Anterior cingulate cortex (tissue), 58 donors: Measurements from ENCODE around the gene GRAMD1A.
"Not testable (repeated sequence)": the region's sequence is repeated elsewhere in the genome, so short reads cannot be mapped to it uniquely, and the experiment has no call there.

Source experiments
- DNase-seq, 58 donors: peaks; one replicate each; lab custom pipeline; 2025; lab: John Stamatoyannopoulos, UW

GRAMD1A gene

DNA sequence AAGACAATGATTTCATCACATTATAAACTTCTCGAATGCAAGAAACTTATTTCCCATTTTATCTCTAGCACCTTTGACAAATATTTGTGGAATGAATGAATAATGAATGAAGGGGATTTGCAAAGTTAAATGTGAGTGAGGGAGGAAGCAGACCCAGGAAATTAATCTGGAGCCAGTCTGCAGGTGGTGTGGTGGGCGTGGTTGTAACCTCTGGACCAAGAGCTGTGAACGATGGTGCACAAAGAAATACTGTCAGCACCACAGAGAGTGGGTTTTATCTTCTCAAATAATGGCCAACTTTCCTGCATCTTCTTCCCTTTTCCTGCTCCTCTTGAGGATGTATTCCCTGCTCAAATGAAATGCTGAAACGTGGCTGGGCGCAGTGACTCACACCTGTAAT is 25.1 kb upstream of the GRAMD1A start:
- DNase-seq, result no peak

DNA sequence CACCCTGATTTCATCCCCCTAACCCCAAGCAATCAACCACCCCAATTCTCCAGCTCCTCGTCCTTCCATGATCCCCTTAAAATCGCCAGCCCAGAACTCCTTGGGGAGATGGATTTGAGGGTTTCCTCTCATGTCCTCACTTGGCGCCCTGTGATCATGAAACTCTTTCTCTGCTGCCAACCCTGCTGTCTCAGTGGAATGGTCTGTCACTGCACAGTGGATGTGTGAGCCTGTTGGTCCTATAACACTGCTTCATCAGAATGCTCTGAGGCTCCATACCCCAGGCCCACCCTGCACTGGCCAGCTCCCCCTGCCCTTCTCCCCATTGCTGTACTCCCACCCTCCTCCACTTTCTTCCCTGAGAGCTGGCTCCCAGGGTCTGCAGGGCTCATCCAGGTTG is 23.5 kb upstream of the GRAMD1A start:
- DNase-seq, result no peak

DNA sequence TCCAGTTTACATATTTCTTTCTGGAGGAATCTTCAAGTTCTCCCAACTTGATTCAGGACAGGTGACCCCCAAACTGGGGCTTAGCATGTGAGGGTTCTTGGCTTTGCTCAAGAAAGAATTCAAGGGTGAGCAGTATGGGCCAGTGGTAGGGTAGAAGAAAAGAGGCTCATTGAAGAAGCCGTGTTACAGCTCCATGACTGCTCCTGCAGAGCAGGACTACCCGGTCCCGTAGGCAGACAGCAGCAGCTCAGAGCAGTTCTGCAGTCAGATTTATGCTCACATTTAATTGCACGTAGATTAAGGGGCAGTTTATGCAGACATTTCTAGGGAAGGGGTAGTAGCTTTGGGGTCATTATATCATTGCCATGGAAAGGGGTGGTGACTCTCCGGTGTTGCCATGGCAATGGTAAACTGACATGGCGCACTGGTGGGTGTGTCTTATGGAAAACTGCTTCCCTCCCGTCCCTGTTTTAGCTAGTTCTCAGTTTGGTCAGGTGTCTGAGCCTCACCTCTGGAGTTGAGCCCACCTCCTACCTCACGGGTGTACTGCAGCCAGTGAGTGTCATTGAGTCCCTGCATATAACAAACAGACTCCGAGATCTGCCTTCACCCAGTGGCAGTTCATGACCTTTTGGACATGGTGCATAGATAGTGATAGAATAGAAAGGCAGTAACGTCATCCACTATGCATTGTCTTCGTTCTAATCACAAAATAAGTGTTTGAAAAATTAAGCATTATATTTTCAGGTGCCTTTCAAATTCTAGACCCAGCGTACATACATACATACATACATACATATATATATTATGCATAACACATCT is 20.1 kb upstream of the GRAMD1A start:
- DNase-seq, result no peak

DNA sequence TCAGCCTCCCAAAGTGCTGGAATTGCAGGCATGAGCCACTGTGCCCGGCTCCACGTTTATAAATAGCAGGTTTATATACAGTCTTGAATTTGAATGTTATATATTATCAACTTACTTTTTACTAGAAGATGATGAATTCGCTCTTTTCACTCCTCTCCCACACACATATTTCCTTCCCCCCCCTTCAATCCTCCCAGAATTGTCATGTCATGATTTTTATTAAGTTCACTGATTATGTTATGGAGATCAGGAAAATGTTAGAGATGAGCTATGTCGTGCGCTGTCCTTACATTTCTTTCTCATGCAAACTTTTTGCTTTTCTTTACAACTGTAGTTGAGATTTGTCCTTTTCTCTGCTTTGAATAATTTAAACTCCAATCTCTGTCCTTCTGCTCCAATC is 17.8 kb upstream of the GRAMD1A start:
- no peak for DNase-seq

DNA sequence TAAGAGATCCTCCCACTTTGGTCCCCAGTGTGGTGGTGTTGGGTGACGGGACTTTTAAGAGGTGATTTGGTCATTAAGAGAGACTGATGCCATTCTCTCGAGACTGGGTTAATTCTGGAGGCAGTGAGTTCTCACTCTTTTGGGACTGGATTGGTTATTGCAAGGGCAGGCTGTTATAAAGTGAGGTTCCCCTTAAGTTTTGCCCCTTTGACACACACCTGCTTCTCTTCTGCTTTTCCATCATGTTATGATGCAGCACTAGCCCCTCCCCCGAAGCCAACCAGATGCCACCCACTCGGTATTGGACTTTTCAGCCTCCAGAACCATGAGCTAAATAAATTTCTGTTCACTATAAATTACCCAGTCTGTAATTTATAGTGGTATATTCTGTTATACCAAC is 16.3 kb upstream of the GRAMD1A start:
- no peak for DNase-seq

DNA sequence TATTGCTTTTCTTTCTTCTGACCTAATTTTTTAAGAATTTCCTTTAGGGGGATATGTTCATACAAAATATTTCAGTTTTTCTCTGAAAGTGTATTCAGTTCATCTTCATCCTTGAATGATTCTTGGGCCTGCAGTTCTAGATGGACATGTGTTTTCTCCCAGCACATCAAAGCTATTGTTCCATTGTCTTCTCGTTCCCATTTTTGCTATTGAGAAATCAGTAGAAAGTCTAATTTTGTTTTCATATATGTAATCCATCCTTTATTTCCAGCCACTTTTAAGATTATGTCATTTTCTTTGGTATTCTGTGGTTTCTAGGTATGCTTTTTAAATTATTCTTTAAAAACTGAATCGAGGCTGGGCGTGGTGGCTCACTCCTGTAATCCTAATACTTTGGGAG is 15.8 kb upstream of the GRAMD1A start:
- DNase-seq, result no peak

DNA sequence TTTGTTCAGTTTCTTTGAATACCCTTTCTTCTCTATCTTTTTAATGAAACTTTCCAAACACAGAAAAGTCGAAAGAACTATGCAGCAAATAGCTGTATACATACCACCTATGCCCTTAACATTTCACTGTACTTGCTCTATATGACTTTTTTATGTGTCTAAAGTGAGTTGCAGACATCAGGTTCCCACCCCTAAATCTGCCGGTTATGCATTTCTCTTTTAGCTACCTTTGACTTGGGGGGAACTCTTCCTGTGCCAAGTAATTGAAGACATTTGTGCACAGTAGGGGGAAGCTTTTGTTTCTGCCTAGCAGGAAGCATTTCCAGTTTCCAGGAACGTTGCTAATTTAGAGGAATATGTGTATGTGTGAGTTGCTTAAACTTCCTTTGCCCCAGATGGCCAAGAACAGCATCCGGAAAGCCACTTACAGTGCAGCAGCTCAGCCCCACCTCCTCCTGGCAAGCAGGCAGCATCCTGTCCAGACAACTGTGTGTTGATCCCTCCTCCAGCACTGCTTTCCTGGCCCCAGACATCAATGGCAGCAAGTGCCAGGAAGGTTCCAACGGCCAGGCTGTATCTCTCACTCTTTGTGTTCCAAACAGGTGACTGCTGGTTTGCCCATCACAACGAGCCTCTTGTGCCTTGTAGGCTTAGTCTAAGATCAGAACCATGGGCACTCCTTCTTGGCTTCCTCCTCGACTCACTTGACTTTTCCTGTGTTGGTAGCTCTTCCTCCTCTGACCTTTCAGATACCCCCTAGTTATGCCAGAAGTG is 14.7 kb upstream of the GRAMD1A start:
- DNase-seq, result peak in 1 of 58 donors; percentile 3

DNA sequence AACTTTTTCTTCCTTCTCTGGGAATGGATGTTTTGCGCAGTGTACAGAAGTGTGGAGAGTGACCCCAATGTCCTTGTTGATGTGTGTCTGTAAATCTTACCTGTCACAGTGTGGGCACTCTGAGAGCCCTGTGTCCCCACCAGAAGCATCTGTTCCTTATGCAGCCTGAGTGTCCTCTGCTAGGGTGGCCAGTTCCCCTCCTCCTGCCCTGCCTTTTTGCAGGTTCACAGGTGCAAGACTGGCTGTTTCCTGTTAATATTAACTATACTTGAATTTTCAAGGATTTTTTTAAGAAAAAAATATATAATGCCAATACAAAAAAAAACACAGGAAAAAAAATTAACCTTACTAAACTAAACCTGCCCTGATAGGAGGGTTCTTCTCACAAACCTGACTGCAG is 12.0 kb upstream of the GRAMD1A start:
- no peak for DNase-seq

DNA sequence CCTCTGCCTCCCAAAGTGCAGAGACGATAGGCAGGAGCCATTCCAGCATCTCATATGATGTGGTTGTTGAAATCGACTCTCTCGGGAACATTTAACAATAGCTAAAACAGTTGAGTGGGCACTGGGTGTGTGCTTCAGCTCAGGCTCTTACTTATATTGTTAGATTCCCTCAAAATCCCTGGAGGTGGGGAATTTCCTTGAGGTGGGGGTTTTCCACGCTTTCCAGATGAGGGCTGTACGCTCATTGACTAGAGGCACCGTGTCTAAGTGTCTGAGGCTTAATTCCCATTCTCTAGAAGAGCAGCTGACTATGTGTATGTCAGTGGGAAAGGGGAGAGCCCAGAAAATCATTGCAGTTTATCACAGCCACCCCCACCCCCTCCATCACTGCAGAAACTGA is 10.8 kb upstream of the GRAMD1A start:
- no peak for DNase-seq

DNA sequence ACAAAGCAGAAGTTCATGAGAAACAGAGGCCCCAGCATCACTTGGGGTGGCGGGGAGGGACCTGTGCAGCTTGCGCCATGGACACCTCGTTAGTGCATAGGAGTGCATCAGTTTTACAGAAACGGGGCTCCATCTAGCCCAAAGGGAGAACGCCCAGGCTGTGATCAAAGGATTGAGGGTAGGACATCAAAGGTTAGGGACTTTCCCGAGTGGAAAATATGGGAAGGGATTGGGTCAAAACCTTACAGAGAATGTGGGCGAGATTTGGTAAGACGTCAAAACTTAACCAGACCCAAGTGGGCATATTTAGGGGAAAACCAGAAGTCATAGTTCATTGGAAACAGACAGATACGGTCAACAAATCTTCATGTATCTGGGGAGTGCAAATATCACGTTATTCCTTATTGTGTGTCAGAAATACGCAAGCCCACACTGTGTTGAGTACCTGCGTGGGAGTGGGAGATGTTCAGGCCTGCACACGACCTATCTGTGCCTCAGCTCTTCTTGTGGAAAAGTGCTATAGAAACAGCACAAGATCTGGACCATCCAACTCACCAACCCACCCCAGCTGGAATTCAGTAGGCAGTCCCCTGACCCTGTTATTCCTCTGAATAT is 9.4 kb upstream of the GRAMD1A start:
- no peak for DNase-seq

DNA sequence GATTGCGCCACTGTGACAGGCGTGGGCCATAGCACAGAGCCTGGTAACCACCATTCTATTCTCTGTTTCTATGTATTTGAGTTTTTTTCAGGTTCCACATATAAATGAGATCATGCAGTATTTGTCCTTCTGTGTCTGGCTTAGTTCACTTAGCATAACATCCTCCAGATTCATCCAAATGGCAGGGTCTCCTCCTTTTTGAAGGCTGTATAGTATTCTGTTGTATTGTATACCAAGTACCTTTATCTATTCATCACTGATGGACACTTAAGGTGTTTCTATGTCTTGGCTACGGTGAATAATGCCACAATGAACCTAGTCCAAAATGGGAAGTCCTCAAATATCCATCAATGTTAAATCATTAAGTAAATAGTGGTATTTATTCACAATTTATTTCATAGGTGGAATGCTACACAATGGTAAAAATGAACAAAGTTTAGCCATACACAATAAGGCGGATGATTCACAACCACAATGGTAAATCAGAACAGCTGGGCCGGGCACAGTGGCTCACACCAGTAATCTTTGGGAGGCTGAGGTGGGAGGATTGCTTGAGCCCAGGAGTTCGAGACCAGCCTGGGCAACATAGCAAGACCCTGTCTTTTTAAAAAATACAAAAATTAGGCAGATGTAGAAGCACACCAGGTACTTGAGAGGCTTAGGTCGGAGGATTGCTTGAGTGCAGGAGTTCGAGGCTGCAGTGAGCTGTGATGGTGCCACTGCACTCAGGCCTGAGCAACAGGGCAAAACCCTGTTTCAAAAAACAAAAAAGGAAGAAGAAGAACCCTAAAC is 8.4 kb upstream of the GRAMD1A start:
- no peak for DNase-seq

DNA sequence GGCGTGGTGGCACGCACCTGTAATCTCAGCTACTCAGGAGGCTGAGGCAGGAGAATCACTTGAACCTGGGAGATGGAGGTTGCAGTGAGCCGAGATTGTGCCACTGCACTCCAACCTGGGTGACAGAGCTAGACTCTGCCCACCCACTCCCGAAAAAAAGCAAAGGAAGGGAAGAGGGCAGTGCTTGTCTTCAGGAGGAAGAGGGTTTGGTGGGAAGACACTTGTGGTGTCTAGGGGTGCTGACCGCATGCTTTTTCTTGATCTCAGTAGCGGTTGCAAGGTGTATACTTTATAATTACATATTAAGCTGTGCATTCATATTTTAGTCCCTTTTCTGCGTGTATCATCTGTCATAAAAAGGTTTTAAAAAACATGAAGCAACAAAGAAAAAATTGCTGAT is 7.5 kb upstream of the GRAMD1A start:
- not testable (repeated sequence) for DNase-seq

DNA sequence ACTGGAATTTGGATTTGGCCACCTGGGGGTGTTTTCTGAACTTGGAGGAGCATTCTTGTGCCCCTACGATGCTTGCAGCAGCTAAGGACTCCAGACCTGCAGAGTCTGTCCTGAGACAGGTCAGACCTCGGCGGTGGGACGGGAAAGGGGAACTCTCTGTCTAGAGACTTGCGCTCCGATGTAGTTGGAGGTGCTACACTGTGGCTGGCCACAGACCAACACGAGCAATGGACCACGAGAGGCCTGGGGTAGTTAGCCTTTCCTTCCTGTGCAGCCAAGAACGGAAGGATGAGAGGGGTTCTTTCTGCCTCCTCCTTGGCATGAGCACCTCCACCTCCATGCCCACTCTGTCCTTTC is 5.9 kb upstream of the GRAMD1A start:
- no peak for DNase-seq

DNA sequence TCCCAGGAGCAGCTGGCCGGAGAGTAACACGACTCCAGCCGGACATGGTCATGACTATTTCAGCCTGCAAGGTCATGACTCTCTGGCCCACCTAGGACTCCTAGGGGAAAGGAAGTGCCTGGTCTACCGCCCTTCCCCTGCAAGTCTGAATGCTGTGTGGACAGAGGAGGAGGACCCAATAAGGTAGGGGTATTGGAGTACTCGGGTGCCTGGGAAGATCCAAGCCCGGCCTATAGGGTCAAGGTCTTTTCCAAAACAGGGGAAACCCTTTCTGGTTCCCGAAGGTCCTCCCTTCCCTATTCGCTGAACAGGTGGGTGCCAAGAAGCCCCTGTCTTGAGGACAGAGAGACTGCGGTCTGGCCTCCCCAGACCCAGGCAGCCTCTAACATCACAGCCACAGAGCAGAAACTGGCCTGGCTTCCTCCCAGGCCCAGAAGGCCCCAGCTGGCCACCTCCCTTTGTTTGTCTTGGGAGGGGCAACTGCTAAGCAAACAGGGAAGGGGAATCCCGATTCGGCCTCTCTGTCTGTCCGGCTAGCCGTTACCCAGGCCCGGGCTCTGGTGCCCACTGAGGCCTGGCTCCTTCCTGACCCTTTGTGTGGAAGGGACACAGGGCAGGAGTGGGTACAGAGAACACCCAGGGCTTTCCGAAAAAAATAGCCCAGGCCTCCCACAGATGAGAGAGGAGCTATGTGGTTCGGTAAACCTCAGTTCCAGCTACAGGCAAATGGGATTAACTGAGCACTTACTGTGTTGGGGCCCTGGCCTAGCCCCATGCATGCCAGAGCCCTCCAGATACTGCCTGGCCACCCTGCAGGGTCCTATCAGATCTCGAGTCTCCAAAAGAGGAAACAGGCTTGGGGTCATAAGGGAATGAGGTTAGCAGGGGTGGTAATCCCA is 5.2 kb upstream of the GRAMD1A start:
- DNase-seq, result no peak

DNA sequence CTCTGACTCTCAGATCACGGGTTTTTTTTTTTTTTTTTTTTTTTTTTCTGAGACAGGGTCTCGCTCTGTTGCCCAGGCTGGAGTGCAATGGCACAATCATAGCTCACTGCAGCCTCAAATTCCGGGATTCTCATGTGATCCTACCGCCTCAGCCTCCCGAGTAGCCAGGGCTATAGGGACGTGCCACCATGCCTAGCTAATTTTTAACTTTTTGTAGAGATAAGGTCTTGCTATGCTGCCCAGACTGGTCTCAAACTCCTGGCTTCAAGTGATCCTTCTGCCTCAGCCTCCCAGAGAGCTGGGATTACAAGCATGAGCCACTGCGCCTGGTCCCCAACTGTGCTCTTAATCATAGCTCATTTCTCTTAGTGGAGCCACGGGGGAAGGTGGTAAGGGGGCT is 4.6 kb upstream of the GRAMD1A start:
- DNase-seq, result no peak

DNA sequence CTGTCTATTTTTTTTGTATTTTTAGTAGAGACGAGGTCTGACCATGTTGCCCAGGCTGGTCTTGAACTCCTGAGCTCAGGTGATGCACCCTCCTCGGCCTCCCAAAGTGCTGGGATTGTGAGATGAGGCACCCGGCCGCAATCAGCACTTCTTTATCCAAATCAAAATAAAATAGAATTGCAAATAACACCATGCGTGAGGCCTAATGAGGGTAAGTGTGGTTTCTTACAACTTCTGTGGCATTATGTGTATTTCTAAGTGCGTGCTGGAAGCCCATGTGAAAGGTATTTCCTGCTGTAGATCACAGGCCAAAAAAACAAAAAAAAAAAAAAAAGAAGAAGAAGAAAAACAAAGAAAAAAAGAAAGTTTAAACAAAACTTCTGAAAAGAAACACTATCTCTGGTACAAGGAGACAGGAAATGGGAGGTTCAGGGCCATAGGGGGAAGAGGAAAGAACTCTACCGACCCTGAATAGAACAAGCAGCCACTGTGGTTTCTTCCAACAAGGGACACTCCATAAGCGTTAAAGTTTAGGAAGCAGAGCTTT is 3.0 kb upstream of the GRAMD1A start:
- no peak for DNase-seq

DNA sequence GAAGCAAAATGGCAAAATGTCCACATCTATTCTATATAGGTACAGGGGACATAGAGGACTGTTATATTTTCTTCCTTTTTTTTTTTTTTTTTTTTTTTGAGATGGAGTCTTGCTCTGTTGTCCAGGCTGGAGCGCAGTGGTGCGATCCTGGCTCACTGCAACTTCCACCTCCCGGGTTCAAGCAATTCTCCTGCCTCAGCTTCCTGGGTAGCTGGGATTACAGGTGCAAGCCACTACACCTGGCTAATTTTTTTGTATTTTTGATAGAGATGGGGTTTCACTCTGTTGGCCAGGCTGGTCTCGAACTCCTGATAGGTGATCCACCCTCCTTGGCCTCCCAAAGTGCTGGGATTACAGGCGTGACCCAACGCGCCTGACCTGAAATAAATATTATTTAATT is 1.9 kb upstream of the GRAMD1A start:
- not testable (repeated sequence) for DNase-seq

DNA sequence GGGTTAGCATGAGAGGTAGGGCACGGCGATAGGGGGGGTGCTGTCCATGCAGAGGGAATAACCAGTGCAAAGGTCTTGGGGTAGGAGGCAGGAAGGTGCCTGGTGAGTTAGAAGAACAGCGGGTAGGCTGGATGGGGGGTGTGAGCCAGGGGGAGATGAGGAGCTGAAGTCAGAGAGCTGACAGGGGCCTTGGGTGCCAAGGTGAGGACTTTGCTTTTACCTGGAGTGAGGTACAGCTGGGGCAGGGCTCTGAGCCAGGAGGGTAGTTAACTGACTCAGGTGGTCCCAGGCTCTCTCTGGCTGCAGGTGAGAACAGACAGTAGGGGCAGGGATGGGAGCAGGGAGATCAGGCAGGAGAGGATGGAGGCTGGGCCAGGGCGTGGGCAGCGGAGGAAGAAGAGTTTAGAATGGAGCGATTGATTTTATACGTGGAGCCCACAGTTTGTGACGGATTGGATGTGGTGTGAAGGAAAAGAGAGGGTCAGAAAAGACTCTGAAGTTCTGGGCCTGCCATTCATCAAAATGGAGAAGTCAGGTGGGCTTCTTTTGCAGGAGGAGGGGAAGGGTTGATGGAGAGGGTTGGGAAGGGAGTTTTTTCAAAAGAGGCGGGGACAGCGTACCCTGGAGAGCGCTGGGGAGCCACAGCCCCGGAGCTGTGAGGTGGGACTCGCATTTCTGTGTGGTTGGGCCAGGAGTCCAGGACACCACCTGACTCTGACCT is 1.2 kb upstream of the GRAMD1A start:
- DNase-seq, result peak in 1 of 58 donors; percentile 11

DNA sequence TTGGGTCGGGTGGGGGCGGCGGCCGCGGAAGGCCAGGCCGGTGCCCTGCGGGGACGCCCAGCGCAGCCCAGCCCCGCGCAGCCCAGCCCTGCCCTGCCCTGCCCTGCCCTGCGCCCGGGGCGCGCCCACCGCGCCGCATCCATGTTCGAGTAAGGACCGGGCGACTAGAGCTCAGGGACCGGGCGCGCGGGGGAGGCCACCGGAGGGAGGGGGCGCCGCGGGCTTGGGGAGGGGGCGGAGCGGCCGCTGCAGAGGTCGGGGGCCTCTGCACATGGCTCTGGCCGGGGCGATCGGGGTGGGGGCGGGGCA is 169 bp downstream of the GRAMD1A start:
- peak in 2 of 58 donors; percentile 44 to 60 for DNase-seq
